Measurements from ENCODE around the gene SEM1. TPM values are rescaled to one million over a fixed set of nuclear protein-coding genes. Genes with fewer than 3 reads are reported as not detected.

Gene SEM1
- total and polyA plus RNA-seq, 7 donors: 16.3 to 102 (median 37.0) TPM

DNA sequence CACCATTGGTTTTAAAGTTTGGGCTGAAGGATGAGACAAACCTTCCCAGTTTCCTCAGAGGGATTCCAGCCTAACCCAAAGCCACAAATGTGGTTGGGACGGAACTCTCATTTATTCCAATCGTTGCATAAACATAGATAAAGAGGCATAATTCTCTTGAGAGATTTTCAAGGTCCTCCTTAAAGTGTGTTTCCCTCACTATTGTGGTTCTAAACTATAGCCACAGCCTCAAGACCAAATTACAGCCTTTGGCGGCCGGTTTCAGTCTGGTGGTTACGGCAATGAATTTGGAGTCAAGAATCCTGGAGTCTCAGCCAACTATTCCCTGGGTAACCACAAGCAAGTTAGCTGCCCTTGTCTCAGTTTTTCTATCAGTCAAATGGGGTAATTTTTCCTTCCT is 42.6 kb downstream of the SEM1 start:
- no peaks in the 10 kb centered on the region for H3K27me3 ChIP-seq
- no peak overlapping the region for H3K4me3 ChIP-seq
- intact Hi-C loops (cut with DNase I): no loop called here
- 97% methylated on average over 5 of the region's 5 CpGs for WGBS, 2 donors
- H3K36me3 ChIP-seq: peaks cover 0 to 12% (median 0%) of the 10 kb centered on the region in 4 donors
- peaks cover 0 to 23% (median 14%) of the 10 kb centered on the region in 4 donors for H3K4me1 ChIP-seq
- DNase-seq: no peak
- H3K9me3 ChIP-seq: no peaks in the 10 kb centered on the region
- TF ChIP-seq, protein P1, sequence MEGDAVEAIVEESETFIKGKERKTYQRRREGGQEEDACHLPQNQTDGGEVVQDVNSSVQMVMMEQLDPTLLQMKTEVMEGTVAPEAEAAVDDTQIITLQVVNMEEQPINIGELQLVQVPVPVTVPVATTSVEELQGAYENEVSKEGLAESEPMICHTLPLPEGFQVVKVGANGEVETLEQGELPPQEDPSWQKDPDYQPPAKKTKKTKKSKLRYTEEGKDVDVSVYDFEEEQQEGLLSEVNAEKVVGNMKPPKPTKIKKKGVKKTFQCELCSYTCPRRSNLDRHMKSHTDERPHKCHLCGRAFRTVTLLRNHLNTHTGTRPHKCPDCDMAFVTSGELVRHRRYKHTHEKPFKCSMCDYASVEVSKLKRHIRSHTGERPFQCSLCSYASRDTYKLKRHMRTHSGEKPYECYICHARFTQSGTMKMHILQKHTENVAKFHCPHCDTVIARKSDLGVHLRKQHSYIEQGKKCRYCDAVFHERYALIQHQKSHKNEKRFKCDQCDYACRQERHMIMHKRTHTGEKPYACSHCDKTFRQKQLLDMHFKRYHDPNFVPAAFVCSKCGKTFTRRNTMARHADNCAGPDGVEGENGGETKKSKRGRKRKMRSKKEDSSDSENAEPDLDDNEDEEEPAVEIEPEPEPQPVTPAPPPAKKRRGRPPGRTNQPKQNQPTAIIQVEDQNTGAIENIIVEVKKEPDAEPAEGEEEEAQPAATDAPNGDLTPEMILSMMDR (IDR thresholded peaks at IDR 0.05): no peak
- no peak for TF ChIP-seq EP300 (IDR thresholded peaks at IDR 0.05)
- no peak for TF ChIP-seq POLR2AphosphoS5 (IDR thresholded peaks at IDR 0.05)
- TF ChIP-seq POLR2A (IDR thresholded peaks at IDR 0.05): no peak
- no peak overlapping the region for H3K27ac ChIP-seq

DNA sequence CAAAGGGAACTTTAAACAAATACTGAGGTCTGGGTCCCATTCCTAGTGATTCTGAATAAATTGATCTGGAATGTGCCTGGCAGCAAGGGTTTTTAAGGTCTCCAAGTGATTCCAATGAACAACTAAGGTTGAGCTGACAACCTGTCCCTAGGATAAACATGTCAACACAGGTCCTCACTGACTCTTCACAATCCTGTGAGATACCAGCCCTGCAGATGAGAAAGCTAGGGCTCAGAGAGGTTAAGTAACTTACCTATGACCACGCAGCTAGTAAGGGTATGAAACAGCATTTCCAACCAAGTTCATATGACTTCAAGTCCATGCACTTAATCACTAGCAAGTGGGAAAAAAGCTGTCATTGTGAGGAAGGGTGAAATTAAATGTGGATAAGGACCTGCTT is 44.0 kb downstream of the SEM1 start:
- H3K4me1 ChIP-seq: peaks cover 0 to 10% (median 4%) of the 10 kb centered on the region in 4 donors
- no peaks in the 10 kb centered on the region for H3K9me3 ChIP-seq
- peaks cover 0 to 12% (median 0%) of the 10 kb centered on the region in 4 donors for H3K36me3 ChIP-seq
- TF ChIP-seq, protein P1 (IDR thresholded peaks at IDR 0.05): no peak
- TF ChIP-seq POLR2A (IDR thresholded peaks at IDR 0.05) (no peak), POLR2AphosphoS5 (IDR thresholded peaks at IDR 0.05) (no peak), EP300 (IDR thresholded peaks at IDR 0.05) (no peak)
- H3K27ac ChIP-seq: no peak overlapping the region
- intact Hi-C loops (cut with DNase I): no loop called here
- no peak overlapping the region for H3K4me3 ChIP-seq
- DNase-seq: no peak
- H3K27me3 ChIP-seq: no peaks in the 10 kb centered on the region
- 99 to 100% methylated on average over 1 of the region's 1 CpG for WGBS, 2 donors

DNA sequence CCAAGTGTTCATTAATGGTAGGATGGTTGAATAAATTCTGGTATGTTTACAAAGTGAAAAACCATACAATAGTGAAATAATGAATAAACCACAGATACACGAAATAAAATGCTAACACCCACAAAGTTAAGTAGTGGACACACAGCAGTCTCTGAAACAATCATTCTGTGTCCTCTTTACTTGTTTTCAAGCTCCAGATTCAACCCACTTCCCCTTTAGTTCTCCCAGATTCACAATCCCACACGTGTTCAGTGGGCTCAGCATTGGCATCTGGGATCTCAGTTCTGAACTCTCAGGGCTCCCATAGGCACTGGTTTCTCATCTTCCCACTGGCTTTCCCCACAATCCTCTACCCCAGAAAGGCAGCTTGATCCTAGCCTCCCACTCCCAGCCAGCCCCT is 44.9 kb downstream of the SEM1 start:
- no peaks in the 10 kb centered on the region for H3K9me3 ChIP-seq
- H3K36me3 ChIP-seq: peaks cover 0 to 12% (median 0%) of the 10 kb centered on the region in 4 donors
- WGBS, 2 donors: 85 to 87% methylated on average over 2 of the region's 2 CpGs
- no peak overlapping the region for H3K27ac ChIP-seq
- DNase-seq: no peak
- peaks cover 0 to 1% (median 0%) of the 10 kb centered on the region in 4 donors for H3K4me1 ChIP-seq
- no peak overlapping the region for H3K4me3 ChIP-seq
- TF ChIP-seq EP300 (IDR thresholded peaks at IDR 0.05): no peak
- TF ChIP-seq POLR2A (IDR thresholded peaks at IDR 0.05): no peak
- TF ChIP-seq, protein P1 (IDR thresholded peaks at IDR 0.05): no peak
- no peak for TF ChIP-seq POLR2AphosphoS5 (IDR thresholded peaks at IDR 0.05)
- intact Hi-C loops (cut with DNase I): no loop called here
- H3K27me3 ChIP-seq: no peaks in the 10 kb centered on the region

DNA sequence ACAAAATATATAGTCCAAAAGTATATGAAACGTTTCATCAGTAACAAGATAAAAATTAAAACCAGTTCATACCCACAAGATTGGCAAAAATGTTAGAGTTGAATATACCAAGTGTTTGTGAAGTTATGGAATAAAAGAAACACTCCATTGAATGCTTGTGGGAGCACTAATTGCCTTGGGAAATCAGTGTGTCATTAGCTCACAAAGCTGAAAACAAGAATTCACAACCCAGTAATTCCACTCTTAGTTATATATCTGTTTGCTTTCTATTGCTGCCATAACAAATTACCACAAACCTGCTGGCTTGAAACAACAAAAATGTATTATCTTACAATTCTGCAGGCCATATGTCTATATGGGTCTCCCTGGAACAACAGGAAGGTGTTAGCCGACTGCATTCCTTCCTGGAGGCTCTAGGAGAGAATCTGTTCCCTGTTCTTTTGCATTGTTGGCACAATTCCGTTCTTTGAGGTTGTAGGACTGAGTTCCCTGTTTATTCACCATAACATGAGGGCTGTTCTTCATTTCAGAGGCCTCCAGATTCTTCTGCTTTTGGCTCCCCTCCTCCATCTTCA is 45.7 kb downstream of the SEM1 start:
- DNase-seq: no peak
- intact Hi-C loops (cut with DNase I): no loop called here

More for the DNA sequence above, 45.7 kb downstream of the SEM1 start:
- Histone ChIP-seq H3K4me1 (peaks cover 0 to 5% (median 0%) of the 10 kb centered on the region in 4 donors), H3K27me3 (no peaks in the 10 kb centered on the region), H3K4me3 (no peak overlapping the region), H3K9me3 (no peaks in the 10 kb centered on the region), H3K36me3 (peaks cover 0 to 12% (median 0%) of the 10 kb centered on the region in 4 donors), H3K27ac (no peak overlapping the region)
- 72 to 77% methylated on average over 3 of the region's 3 CpGs for WGBS, 2 donors
- TF ChIP-seq EP300 (IDR thresholded peaks at IDR 0.05): no peak
- TF ChIP-seq POLR2A (IDR thresholded peaks at IDR 0.05): no peak
- TF ChIP-seq, protein P1 (IDR thresholded peaks at IDR 0.05): no peak
- no peak for TF ChIP-seq POLR2AphosphoS5 (IDR thresholded peaks at IDR 0.05)

Data from sigmoid colon (tissue), 7 donors.